ENCODE measurements around the gene EML1. TPM values are rescaled to one million over a fixed set of nuclear protein-coding genes. Genes with fewer than 3 reads are reported as not detected.

The EML1 gene
- total and polyA plus RNA-seq, 2 experiments from 2014 or later: 16.6 to 16.9 TPM

- Histone ChIP-seq H3K36me3 (no peaks in the 10 kb centered on the region), H3K4me3 (no peak overlapping the region), H3K27ac (no peak overlapping the region), H3K9me3 (ENCODE audit: low read depth) (no peaks in the 10 kb centered on the region), H3K27me3 (peaks cover 45% of the 10 kb centered on the region), H3K4me1 (ENCODE audit: low read depth) (peaks cover 6% of the 10 kb centered on the region)
- peak in 1 of 2 donors; percentile 23 for DNase-seq (ENCODE audit: low read depth in 1 of 2, low spot score in 1 of 2)
- TF ChIP-seq CTCF (IDR thresholded peaks at IDR 0.05; ENCODE audit: low read depth, low read length): no peak
Measured at GRCh38 chr14:99768381-99768780, 24.8 kb upstream of the EML1 start.

- no peak overlapping the region for H3K4me3 ChIP-seq
- H3K9me3 ChIP-seq (ENCODE audit: low read depth): no peaks in the 10 kb centered on the region
- H3K4me1 ChIP-seq (ENCODE audit: low read depth): peaks cover 6% of the 10 kb centered on the region
- H3K27ac ChIP-seq: no peak overlapping the region
- H3K36me3 ChIP-seq: no peaks in the 10 kb centered on the region
- H3K27me3 ChIP-seq: peaks cover 45% of the 10 kb centered on the region
- DNase-seq (ENCODE audit: low read depth in 1 of 2, low spot score in 1 of 2): no peak
- TF ChIP-seq CTCF (IDR thresholded peaks at IDR 0.05; ENCODE audit: low read depth, low read length): no peak
Measured at GRCh38 chr14:99769123-99769522, 24.1 kb upstream of the EML1 start.

GRCh38 chr14:99769799-99770198 is 23.4 kb upstream of the EML1 start:
- Histone ChIP-seq H3K27ac (no peak overlapping the region), H3K4me1 (ENCODE audit: low read depth) (peaks cover 6% of the 10 kb centered on the region), H3K9me3 (ENCODE audit: low read depth) (no peaks in the 10 kb centered on the region), H3K27me3 (peaks cover 45% of the 10 kb centered on the region), H3K4me3 (no peak overlapping the region), H3K36me3 (no peaks in the 10 kb centered on the region)
- DNase-seq (ENCODE audit: low read depth in 1 of 2, low spot score in 1 of 2): no peak
- no peak for TF ChIP-seq CTCF (IDR thresholded peaks at IDR 0.05; ENCODE audit: low read depth, low read length)

- peaks cover 6% of the 10 kb centered on the region for H3K4me1 ChIP-seq (ENCODE audit: low read depth)
- no peak overlapping the region for H3K27ac ChIP-seq
- DNase-seq (ENCODE audit: low read depth in 1 of 2, low spot score in 1 of 2): no peak
- H3K27me3 ChIP-seq: peaks cover 58% of the 10 kb centered on the region
- no peaks in the 10 kb centered on the region for H3K9me3 ChIP-seq (ENCODE audit: low read depth)
- H3K36me3 ChIP-seq: no peaks in the 10 kb centered on the region
- no peak overlapping the region for H3K4me3 ChIP-seq
- TF ChIP-seq CTCF (IDR thresholded peaks at IDR 0.05; ENCODE audit: low read depth, low read length): no peak
Measured at GRCh38 chr14:99772371-99773283, 20.6 kb upstream of the EML1 start.

- Histone ChIP-seq H3K4me3 (no peak overlapping the region), H3K9me3 (ENCODE audit: low read depth) (no peaks in the 10 kb centered on the region), H3K27ac (no peak overlapping the region), H3K4me1 (ENCODE audit: low read depth) (no peaks in the 10 kb centered on the region), H3K27me3 (peaks cover 70% of the 10 kb centered on the region), H3K36me3 (no peaks in the 10 kb centered on the region)
- no peak for TF ChIP-seq CTCF (IDR thresholded peaks at IDR 0.05; ENCODE audit: low read depth, low read length)
- no peak for DNase-seq (ENCODE audit: low read depth in 1 of 2, low spot score in 1 of 2)
Measured at GRCh38 chr14:99773521-99774497, 19.4 kb upstream of the EML1 start.
